Measurements from ENCODE around the gene HS6ST1. TPM values are rescaled to one million over a fixed set of nuclear protein-coding genes. Genes with fewer than 3 reads are reported as not detected.

HS6ST1 gene
- total RNA-seq, 2 donors from 2014 or later: 69.0 to 233 TPM

GRCh38 chr2:128272601-128273468 is 45.8 kb downstream of the HS6ST1 start:
- Histone ChIP-seq H3K9me3 (no peaks in the 10 kb centered on the region), H3K27ac (no peak overlapping the region), H3K27me3 (replicated peaks; ENCODE audit: insufficient read depth) (no peaks in the 10 kb centered on the region), H3K4me1 (replicated peaks) (peaks cover 8% of the 10 kb centered on the region), H3K4me3 (no peak overlapping the region), H3K36me3 (no peaks in the 10 kb centered on the region)
- TF ChIP-seq, protein P1, sequence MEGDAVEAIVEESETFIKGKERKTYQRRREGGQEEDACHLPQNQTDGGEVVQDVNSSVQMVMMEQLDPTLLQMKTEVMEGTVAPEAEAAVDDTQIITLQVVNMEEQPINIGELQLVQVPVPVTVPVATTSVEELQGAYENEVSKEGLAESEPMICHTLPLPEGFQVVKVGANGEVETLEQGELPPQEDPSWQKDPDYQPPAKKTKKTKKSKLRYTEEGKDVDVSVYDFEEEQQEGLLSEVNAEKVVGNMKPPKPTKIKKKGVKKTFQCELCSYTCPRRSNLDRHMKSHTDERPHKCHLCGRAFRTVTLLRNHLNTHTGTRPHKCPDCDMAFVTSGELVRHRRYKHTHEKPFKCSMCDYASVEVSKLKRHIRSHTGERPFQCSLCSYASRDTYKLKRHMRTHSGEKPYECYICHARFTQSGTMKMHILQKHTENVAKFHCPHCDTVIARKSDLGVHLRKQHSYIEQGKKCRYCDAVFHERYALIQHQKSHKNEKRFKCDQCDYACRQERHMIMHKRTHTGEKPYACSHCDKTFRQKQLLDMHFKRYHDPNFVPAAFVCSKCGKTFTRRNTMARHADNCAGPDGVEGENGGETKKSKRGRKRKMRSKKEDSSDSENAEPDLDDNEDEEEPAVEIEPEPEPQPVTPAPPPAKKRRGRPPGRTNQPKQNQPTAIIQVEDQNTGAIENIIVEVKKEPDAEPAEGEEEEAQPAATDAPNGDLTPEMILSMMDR (IDR thresholded peaks at IDR 0.05): no peak
- no peak for TF ChIP-seq POLR2AphosphoS5 (IDR thresholded peaks at IDR 0.05)
- TF ChIP-seq POLR2A (IDR thresholded peaks at IDR 0.05): no peak
- intact Hi-C loops (cut with DNase I): no loop called here
- WGBS: 88% methylated on average over 18 of the region's 18 CpGs
- no peak for DNase-seq (ENCODE audit: low spot score)

GRCh38 chr2:128271911-128272600 is 46.6 kb downstream of the HS6ST1 start:
- H3K27ac ChIP-seq: no peak overlapping the region
- intact Hi-C loops (cut with DNase I): no loop called here
- H3K27me3 ChIP-seq (replicated peaks; ENCODE audit: insufficient read depth): no peaks in the 10 kb centered on the region
- H3K9me3 ChIP-seq: no peaks in the 10 kb centered on the region
- TF ChIP-seq POLR2A (IDR thresholded peaks at IDR 0.05): no peak
- TF ChIP-seq POLR2AphosphoS5 (IDR thresholded peaks at IDR 0.05): no peak
- TF ChIP-seq, protein P1 (IDR thresholded peaks at IDR 0.05): no peak
- H3K4me1 ChIP-seq (replicated peaks): peaks cover 8% of the 10 kb centered on the region
- no peak overlapping the region for H3K4me3 ChIP-seq
- no peaks in the 10 kb centered on the region for H3K36me3 ChIP-seq
- WGBS: 91% methylated on average over 16 of the region's 21 CpGs
- DNase-seq (ENCODE audit: low spot score): no peak

- H3K4me1 ChIP-seq (replicated peaks): peaks cover 8% of the 10 kb centered on the region
- no peak for DNase-seq (ENCODE audit: low spot score)
- 81% methylated on average over 11 of the region's 12 CpGs for WGBS
- H3K9me3 ChIP-seq: no peaks in the 10 kb centered on the region
- no peaks in the 10 kb centered on the region for H3K36me3 ChIP-seq
- no peak overlapping the region for H3K27ac ChIP-seq
- TF ChIP-seq, protein P1 (IDR thresholded peaks at IDR 0.05): no peak
- no peak for TF ChIP-seq POLR2A (IDR thresholded peaks at IDR 0.05)
- TF ChIP-seq POLR2AphosphoS5 (IDR thresholded peaks at IDR 0.05): no peak
- H3K27me3 ChIP-seq (replicated peaks; ENCODE audit: insufficient read depth): no peaks in the 10 kb centered on the region
- intact Hi-C loops (cut with DNase I): no loop called here
- H3K4me3 ChIP-seq: no peak overlapping the region
Observed at GRCh38 chr2:128271597-128271910, 47.1 kb downstream of the HS6ST1 start.

DNA sequence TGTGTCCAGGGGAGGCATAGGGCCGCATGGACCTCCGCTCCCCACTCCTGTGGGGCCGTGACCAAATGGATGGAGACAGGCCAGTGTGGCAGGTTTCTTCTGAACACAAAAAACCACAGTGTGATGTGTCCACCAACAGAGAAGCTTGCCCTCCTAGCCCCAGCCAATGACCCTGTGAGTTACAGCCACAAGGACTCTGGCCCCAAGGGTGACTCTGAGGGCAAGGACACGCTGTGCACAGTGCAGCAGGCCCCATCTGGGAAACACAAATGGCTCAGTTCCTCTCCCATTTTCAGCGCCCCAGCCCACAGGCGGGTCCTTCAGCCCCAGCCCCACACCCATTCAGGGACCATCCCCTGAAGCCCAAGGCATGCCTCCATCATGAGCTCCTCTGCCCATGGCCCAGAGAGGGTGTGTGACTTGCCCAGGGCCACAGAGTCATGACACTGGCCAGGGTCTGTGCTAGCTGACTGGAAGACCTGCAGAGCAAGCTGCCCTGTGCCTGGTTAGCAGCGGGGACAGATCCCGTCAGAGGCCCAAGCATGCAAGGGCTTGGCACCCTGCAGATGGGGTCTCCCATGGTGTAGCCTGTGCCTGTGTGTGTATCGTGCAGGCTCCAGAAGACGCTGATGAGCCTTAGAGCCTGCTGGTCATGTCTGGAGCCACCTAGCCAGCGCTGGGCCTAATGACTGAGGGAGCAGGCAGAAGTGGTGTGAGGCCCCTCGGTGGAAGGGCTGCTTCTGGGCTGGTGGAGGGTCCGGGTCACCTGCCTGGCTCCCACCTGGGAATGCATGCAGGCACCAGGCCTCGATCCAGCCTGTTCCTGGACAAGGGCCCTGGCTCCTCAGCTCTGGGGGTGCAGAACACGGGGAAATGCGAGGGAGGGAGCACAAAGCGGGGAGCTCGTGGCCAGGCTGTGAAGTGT is 47.7 kb downstream of the HS6ST1 start:
- WGBS: 79% methylated on average over 18 of the region's 18 CpGs
- H3K4me3 ChIP-seq: no peak overlapping the region
- intact Hi-C loops (cut with DNase I): no loop called here
- no peaks in the 10 kb centered on the region for H3K9me3 ChIP-seq
- H3K27ac ChIP-seq: no peak overlapping the region
- H3K4me1 ChIP-seq (replicated peaks): peaks cover 8% of the 10 kb centered on the region
- no peak for DNase-seq (ENCODE audit: low spot score)
- TF ChIP-seq POLR2AphosphoS5 (IDR thresholded peaks at IDR 0.05): no peak
- TF ChIP-seq, protein P1 (IDR thresholded peaks at IDR 0.05): no peak
- no peak for TF ChIP-seq POLR2A (IDR thresholded peaks at IDR 0.05)
- H3K27me3 ChIP-seq (replicated peaks; ENCODE audit: insufficient read depth): no peaks in the 10 kb centered on the region
- no peaks in the 10 kb centered on the region for H3K36me3 ChIP-seq

Data from prostate gland (tissue), 2 donors.